Measurements from ENCODE around the gene RPL13A. TPM values are rescaled to one million over a fixed set of nuclear protein-coding genes. Genes with fewer than 3 reads are reported as not detected.

The RPL13A gene
- total and polyA plus RNA-seq, 2 experiments from 2014 or later: 2,105 to 2,412 TPM

GRCh38 chr19:49479975-49480628, 7.3 kb upstream of the RPL13A start:
- Mint-ChIP-seq H3K36me3 (ENCODE audit: low read depth) (no peaks in the 10 kb centered on the region), H3K4me1 (peaks cover 16% of the 10 kb centered on the region; the same call in 2 of the 3 replicates), H3K27me3 (ENCODE audit: insufficient read depth, low read depth, poor library complexity) (peaks cover 27% of the 10 kb centered on the region), H3K27ac (no peak overlapping the region), H3K9me3 (peaks cover 3% of the 10 kb centered on the region; the same call in 2 of the 3 replicates), H3K4me3 (no peak overlapping the region)
- no peak for ATAC-seq
- no peak overlapping the region for H3K27ac ChIP-seq (ENCODE audit: low read depth)
- no peak overlapping the region for H3K4me3 ChIP-seq
- H3K4me1 ChIP-seq (ENCODE audit: insufficient read depth): peaks cover 5% of the 10 kb centered on the region; the same call in 1 of the 2 replicates
- H4K20me1 ChIP-seq (replicated peaks; ENCODE audit: insufficient read depth): no peaks in the 10 kb centered on the region
- TF ChIP-seq POLR2AphosphoS5 (IDR thresholded peaks at IDR 0.05; ENCODE audit: low read depth) (no peak), EZH2 (IDR thresholded peaks at IDR 0.05; ENCODE audit: low read depth, unreplicated experiment) (no peak), REST (IDR thresholded peaks at IDR 0.05; ENCODE audit: unreplicated experiment) (no peak), ZNF114 (CRISPR knock-in tag; IDR thresholded peaks at IDR 0.05) (no peak), JUNB (IDR thresholded peaks at IDR 0.05; ENCODE audit: unreplicated experiment) (no peak), ETS1 (IDR thresholded peaks at IDR 0.05) (no peak), NANOG (IDR thresholded peaks at IDR 0.05; ENCODE audit: borderline replicate concordance) (no peak), EZH2phosphoT487 (IDR thresholded peaks at IDR 0.05; ENCODE audit: unreplicated experiment) (no peak), ZNF462 (CRISPR knock-in tag; IDR thresholded peaks at IDR 0.05) (no peak), STAT1 (IDR thresholded peaks at IDR 0.05; ENCODE audit: unreplicated experiment) (no peak), CTCF (conservative IDR thresholded peaks at IDR 0.05; ENCODE audit: low read depth in 2 of 2) (no peak), ZNF331 (CRISPR knock-in tag; IDR thresholded peaks at IDR 0.05; ENCODE audit: low read depth) (no peak), CREB1 (CRISPR knock-in tag; IDR thresholded peaks at IDR 0.05; ENCODE audit: low read depth) (no peak)
- H2AFZ ChIP-seq: no peak overlapping the region
- H3K27me3 ChIP-seq (ENCODE audit: insufficient read depth): no peaks in the 10 kb centered on the region
- H3K9me2 ChIP-seq (ENCODE audit: insufficient read depth): no peaks in the 10 kb centered on the region
- no peak for DNase-seq (ENCODE audit: low spot score)
- H3F3A ChIP-seq (replicated peaks; ENCODE audit: low read depth): peaks cover 6% of the 10 kb centered on the region; the same call in 1 of the 2 replicates
- H3K79me2 ChIP-seq (replicated peaks; ENCODE audit: insufficient read depth): no peaks in the 10 kb centered on the region
- H3K36me3 ChIP-seq (ENCODE audit: insufficient read depth): no peaks in the 10 kb centered on the region
- H3K4me2 ChIP-seq: no peak overlapping the region

Data from GM23338 (cell line).